Left forelimb (tissue), 1 donor: ENCODE measurements around the gene DDX43.
A peak's percentile ranks its signal among the peaks of the same experiment; 100 is the strongest.
"Not testable (repeated sequence)": the region's sequence is repeated elsewhere in the genome, so short reads cannot be mapped to it uniquely, and the experiment has no call there.

Experiments used
- DNase-seq: peaks from one replicate; pipeline ENCODE4 v3.0.0-alpha.2; 2018; ENCODE audit warnings: low spot score

DDX43 gene

DNA sequence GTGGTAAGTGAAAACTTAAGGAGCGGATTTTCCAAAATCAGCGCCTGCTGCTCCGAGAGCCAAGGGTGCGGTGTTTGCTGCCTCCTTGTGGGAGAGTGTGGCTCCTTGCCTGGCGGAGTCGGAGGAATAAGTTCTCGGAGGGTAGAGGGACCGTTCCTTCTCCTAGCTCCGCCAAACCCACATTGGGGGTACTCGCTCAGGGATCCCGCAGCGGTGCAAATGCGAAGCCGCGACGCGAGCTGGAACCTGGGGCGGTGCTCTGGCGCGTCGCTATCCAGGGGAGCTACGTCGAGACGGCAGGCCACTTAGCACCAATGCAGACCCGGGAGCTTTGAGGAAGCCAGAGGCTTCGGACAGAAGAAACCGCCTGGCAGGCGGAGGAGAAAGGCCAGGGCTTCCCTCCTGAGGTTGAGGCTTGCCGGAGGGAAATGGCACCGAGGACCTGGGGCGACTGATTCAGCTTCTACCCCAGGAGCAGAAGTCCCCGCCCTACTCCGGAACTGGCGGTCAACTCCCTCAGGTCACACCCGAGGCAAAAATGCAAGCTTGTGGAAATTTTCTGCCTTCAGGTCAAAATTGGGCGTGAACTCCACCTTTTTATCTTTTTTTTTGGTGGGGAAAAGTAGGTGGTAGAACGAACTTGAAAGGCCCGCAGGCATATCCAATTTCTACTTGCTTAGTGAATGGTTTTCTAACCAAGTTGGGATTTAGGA, 5.7 kb upstream of the DDX43 start:
- DNase-seq = no peak

DNA sequence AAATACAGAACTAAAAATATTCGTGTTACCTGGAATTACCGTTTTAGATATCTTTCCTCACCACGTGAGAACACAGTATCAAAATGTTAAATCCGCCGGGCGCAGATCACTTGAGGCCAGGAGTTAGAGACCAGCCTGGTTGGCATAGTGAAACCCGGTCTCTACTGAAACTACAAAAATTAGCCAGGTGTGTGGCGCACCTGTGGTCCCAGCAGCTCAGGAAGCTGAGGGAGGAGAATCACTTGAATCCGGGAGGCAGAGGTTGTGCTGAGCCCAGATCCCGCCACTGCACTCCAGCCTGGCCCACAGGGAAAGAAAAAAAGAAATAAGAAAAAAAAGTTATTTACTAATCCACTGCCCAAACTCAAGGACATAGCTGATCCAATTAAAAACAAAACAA, 4.8 kb upstream of the DDX43 start:
- DNase-seq = no peak

DNA sequence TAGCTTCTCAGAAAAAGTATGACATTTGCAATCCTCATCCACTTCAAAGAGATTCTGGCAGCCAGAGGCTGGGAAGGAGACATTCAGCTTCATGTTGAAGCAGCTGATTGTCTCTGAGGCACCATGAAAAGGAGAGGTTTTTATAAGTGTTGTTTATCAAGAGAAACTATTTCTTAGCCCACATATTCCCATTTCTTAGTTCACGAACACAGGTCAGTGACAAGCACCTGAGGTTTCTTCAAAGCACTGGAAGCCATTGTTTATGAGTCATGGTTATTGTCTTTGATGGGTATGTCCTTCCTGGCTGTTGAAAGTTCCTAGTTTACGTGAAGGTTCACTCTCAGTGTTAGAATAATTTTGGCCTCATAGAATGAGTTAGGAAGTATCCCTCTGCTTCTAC, 3.0 kb upstream of the DDX43 start:
- no peak for DNase-seq

DNA sequence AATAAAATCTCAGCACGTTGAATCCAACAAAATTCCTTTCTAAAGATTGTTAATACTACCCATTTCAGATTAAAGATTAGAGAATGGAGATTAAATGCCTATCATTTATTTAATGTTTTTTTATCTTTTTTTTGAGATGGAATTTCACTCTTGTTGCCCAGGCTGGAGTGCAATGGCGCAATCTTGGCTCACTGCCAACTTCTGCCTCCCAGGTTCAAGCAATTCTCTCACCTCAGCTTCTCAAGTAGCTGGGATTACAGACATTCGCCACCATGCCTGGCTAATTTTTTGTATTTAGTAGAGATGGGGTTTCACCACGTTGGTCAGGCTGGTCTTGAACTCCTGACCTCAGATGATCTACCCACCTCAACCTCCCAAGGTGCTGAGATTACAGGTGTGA, 2.4 kb upstream of the DDX43 start:
- not testable (repeated sequence) for DNase-seq

DNA sequence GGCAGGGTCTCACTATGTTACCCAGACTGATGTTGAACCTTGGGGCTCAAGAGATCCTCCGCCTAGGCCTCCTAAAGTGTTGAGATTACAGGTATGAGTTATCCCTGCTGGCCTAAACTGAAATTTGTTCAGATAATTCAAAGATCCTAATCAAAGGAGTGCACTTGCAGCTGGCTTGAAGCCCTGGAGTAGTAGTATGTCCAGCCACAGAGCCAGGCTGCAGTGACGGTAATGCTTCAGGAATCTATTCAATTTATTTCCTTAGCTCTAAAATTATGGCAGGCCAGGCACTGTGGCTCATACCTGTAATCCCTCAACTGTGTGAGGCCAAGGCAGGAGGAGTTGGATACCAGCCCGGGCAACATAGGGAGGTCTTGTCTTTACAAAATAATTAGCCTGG, 1.4 kb upstream of the DDX43 start:
- DNase-seq = no peak

DNA sequence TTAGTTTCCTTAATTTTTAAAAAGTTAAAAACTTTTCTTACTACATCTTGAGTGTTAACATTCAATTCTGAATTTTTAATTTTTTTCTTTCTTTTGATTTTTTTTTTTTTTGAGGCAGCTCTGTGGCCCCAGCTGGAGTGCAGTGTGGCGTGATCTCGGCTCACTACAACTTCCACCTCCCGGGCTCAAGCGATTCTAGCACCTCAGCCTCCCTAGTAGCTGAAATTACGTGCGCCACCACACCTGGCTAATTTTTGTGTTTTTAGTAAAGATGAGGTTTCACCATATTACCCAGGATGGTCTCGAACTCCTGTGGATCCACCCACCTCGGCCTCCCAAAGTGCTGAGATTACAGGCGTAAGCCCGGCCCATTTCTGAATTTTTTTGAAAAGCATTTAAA, 1.2 kb downstream of the DDX43 start:
- no peak for DNase-seq

DNA sequence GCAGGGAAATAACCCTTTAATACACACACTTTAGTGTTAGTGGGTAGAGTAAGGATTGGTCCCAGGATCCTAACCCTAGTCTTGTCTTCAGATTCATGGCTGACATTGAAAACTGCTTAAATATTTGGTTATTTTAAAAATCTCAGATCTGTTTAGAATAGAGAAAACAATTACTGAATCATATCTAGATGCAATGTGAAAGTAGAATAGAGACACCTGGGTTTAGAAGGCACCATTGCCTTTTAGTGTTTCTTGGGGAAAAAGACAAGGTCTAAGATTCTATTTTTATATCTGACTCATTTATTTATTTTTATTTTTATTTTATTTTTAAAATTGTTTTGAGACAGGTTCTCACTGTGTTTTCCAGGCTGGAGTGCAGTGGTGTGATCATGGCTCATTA, 6.0 kb downstream of the DDX43 start:
- DNase-seq = no peak

DNA sequence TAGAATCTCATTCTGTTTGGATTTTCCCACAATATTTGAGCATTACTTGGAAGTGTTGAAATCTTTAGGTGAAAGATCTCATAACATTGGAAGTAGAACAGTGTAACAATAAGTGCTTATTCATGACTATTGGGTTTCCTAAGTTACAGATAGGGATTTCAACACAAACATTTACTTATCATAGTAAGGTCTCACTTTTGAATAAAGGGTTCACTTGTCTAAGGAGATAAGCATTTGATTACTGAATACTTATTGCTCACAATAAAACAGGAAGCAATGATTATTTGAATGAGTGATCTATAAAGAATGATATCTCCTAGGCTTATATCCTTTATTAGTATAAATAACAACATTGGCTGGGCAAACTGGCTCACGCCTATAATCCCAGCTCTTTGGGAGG, 14.8 kb downstream of the DDX43 start:
- DNase-seq = no peak

DNA sequence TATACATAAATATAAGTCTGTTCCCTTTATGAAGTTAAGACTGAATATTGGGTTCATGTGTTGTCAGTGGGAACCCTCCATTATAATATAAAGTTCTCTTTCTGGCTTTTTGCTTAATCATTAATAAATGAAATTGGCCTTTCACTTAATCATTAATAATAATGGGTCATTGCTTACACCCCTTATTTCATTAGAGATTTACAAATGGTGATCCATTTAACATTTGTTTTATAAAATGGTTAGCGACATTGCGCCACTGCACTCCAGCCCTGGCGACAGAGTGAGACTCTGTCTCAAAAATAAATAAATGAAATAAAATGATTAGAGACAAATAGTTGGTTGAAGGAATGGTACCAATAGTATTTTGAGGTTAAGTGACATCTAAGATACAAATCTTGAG, 18.5 kb downstream of the DDX43 start:
- no peak for DNase-seq

DNA sequence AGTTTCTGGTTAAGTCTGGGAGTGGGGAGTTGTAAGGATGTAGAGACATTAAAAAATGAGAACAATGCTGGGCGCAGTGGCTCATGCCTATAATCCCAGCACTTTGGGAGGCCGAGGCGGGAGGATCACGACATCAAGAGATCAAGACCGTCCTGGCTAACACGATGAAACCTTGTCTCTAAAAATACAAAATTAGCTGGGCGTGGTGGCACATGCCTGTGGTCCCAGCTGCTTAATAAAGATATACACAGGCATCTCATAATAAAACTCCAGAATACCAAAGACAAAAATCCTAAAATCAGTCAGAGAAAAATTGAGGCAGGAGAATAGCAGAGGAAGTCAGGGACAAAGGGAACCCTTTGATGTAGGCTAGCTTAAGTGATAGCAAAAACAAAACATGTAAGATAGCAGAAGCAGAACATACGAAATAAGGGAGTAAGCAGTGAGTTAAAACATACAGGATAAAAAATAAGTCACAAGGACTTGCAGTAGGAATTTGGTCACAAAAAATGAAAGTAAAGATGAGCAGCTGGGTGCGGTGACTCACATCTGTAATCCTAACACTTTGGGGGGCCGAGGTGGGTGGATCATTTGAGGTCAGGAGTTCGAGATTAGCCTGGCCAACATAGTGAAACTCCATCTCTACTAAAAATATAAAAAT, 23.6 kb downstream of the DDX43 start:
- no peak for DNase-seq

DNA sequence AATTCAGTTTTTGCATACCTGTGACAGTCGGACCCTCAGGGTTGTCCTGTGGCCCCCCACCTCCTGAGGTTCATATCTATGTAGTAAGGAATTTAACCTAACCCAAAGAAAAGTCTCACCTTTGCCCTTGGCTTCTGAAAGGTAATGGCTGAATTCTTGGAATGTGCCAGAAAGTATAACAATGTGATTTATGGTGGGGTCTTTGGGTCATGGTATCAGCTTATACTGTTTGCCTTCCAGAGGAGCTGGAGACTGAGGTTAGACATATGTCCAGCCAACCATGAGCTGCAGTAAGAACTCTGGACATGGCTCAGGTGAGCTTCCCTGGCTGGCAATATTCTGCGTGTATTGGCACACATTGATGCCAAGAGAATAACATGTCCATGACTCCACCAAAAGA, 26.9 kb downstream of the DDX43 start:
- no peak for DNase-seq

DNA sequence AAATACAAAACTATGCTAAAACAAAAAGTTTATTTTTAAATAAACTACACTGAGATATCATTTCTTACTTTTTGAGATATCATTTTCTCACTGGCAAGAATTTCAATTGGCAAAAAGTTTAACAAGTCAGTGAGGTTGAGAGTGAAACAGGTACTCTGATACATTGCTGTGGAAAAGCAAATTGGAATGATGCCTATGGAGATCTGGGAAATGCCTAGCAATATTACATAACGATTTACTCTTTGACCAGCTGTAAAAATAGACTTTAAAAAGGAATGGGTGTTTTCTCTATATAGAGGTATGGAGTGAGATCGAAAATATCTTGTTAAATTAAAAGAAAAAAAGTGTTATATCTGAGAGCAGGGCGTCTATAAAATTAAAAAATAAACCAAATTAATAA, 40.6 kb downstream of the DDX43 start:
- no peak for DNase-seq

DNA sequence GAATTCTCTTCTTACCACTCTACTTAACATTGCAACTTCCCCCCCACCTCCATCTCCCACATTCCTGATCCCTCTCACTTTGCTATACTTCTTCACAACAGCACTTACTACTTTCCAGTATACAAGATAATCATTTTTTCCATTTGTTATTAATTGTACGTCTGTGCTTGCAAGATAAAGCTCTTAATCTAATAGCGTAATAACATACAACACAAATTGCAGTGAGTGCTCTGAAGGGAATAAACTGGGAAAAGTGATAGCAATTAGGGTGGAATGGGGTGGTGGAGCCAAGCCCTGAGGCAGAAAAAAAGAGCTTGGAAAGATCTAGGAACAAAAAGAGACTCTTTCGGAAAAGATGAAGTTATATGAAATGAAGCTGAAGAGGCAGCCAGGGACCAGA, 48.9 kb downstream of the DDX43 start:
- DNase-seq = no peak

DNA sequence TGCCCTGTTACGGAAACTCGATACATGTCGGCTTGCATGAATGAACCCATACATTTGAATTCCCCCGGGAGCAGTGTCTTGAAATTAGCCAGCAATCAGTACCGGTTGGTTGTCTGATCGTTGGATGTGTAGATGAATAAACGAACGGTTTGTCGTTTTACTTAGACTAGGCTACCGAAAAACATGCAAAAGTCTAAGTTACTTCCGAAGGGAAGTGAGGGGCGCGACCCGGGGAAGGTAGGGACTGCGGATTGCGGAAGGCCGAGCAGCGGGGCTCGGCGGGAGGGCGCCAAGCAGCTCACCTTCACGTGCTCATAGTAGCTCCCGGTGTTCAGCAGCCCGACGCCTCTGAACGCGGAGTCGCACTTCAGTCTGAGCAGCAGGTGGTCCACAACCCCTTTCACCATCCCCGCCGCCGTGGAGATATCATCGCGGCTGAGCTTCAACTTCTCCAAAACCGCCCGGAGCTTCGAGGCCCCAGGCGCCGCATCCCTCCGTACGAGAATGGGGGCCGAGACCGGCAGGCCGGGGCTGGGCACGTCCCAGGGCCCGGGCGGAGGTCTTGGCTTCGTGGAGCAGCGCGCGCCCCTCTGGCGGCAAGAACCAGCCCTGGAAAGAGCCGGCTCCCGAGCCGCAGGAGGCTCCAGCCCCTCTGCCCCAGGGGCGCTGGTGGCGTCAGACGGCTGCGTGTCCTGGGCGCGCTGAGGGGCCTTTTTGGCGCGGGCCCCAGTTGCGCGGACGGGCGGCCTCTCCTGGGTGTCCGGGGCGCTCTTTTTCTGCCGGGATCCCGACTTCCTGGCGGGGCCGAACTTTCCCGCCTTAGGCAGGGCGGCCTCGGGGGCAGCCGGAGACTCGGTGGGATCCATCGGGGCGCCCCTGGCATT, 56.8 kb downstream of the DDX43 start:
- DNase-seq = peak; percentile 85

DNA sequence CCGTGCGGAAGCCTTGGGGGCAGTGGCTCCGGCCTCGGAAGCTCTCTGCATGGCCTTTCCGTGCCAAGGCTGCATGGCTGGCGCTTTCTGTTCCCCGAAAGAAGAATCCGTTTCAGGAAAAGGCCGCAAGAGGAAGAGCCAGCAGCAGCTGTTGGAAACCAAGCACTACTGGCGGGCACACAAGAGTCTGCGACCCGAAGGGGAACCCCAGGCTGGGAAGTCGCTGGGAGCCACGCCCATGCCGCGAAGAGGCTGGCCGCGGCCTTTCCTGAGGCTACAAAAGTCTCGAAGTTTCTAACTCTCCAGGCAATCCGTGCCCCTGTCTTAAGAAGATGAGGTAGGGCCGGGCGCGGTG, 57.5 kb downstream of the DDX43 start, which contains the start of gene CGAS:
Gene CGAS, minus strand, starts transcription at position 191 of the 355 bp plus-strand sequence. Its CDS starts 116 bp downstream, at position 75.
- no peak for DNase-seq

DNA sequence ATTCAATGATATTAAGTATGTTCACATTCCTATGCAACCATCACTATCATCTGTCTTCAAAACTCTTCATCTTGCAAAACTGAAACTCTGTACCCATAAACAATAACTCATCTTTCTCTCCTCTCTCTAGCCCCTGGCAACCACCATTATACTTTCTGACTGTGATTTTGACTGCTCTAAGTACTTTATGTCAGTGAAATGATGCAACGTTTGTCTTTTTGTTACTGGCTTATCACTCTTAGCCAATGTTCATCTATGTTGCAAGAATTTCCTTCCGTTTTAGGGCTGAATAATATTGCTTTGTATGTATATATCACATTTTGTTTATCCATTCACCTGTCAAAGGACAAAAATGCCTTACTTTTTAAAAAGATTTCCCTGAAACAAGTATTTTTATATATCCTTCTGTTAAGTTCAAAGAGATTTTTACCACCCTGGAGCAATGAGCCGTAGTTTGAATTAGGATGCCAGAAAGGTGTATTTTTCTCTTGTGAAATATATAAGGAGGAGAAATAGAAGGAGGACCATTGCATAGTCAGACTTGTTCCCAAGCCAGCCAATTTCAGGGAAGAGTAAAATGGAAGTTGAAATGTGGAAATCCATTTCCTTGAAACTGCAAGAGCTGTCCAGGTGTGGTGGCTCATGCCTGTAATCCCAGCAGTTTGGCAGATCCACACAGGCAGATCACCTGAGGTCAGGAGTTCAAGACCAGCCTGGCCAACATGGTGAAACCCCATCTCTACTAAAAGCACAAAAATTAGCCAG, 61.4 kb downstream of the DDX43 start:
- no peak for DNase-seq

DNA sequence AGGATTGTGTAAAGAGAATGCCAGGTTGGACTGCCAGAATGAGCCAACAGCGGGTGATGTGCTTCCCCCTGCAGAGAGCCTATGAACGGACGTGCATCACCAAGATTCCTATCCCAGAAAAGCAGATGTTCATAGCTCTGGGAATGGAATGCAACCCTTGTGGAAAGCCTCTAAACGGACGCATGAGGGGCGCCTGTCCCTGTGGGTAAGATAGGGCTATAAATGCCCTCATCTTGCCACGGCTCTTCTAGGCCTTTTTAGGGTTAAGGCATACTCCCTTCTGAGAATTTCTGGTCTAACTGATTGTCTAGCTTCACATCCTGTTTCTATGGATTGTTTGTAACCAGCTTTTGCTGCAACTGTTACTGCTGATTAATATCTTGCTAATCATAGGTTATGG, 64.8 kb downstream of the DDX43 start:
- DNase-seq = not testable (repeated sequence)

DNA sequence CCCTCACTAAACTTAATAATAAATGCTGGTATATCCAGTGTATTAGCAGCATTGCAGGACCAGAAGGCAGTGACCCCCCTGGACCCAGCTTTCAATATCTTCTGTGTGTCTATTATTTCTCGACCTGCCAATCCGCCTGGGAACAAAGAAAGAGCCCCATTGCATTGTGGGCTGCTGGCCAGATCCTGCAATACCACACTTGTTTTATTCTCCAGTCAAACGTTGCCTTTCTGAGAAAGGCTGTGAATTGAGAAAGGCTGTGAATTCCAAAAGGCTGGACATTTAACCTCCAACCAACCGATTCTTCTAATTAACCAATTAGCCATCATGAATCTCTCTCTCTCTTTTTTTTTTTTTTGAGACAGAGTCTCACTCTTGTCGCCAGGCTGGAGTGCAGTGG, 65.4 kb downstream of the DDX43 start:
- no peak for DNase-seq

DNA sequence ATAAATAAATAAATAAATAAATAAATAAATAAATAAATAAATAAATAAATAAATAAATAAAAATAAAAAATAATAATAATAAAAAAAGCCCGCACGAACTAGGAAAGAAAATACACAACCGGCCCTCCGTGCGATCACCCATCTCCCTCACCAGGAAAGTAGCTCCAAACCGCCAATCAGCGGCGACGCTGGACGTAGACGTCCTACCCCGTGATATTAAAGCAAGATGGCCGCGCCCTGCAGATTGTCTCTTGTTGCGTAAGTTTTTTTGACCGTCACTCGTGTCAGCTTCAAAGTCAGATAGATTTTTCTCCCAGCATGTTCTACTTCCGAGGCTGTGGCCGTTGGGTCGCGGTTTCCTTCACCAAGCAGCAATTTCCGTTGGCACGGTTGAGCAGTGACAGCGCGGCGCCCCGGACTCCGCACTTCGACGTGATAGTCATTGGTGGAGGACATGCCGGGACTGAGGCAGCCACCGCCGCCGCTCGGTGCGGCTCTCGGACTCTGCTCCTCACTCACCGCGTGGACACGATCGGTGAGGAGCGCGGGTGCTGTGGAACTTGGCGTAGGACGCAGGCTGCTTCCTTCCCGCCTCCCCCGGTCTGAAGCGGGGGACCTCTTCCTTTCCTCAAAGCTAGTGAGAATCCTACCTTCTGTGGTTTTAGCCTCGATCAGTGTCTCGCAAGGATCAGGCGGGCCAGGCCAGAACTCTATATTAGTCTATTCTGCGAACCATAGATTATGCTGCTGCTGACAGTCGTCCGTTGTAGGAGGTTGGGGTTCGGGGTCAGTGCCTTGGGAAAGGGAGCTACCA, 67.1 kb downstream of the DDX43 start, which contains the start of gene MTO1:
Gene MTO1, plus strand, starts transcription at position 201 of the 814 bp plus-strand sequence. Its CDS starts 118 bp downstream, at position 319.
- DNase-seq = peak; percentile 88
